Right ventricle myocardium superior (tissue), 1 donor: ENCODE results near the gene TMEM89. TPM values are rescaled to one million over a fixed set of nuclear protein-coding genes. Genes with fewer than 3 reads are reported as not detected.

ENCODE experiments used
- ATAC-seq: fragments of 200-7000 bp; cut with Tn5 transposase; one replicate; pipeline ENCODE4 v1.9.1; 2020; ENCODE audit warnings: mild to moderate bottlenecking; ENCODE audit not compliant: poor library complexity
- DNase-seq: peaks from one replicate; pipeline ENCODE4 v3.0.0-alpha.2; 2020
- intact Hi-C: fragments of 100-400 bp; cut with DNase I; formaldehyde crosslinking; loops from one replicate; pipeline ENCODE4 v1.11.2; 2022
- long read RNA-seq: library from polyadenylated mRNA; unstranded; transcript quantifications from one replicate; pipeline ENCODE4 v2.0.0, GENCODE V29; 2021
- total RNA-seq: library from RNA; stranded (reverse); fragmentation: NEBNext Ultra II Directional; extraction: Animal tissue kit (Norgen Biotek cat#: 25700); gene quantifications from one replicate; pipeline ENCODE4 v1.2.1, GENCODE V29; 2021
- donor health status: DM: no; HTN: yes; CAD: no; lungs with severe emphysema.

The TMEM89 gene
- not detected for total RNA-seq
- long read RNA-seq = 0 reads

DNA sequence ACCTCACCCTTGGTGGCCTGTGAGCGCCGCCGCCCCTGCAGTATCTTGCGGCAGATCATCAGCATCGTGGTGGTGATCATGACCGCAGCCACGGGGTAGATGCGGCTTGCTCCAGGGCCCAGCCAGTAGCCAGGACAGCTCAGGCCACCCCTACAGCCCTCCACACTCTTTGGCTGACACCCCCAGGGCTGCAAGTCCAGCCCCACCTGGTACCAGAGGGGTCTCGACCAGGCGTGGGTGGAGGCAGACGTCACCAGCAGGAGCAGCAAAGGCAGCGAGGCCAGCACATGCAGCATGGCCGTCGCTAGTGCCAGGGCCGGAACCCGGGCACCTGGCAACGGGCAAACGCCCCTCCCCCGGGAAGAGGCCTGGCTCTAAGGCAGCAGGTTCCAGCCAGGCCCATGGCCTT lies at the start of gene TMEM89:
TSS of gene TMEM89 (minus strand) at position 309 of the 409 bp plus-strand sequence. CDS start at position 296, 13 bp downstream.
- ATAC-seq = no peak
- intact Hi-C loops = no loop called here
- no peak for DNase-seq

DNA sequence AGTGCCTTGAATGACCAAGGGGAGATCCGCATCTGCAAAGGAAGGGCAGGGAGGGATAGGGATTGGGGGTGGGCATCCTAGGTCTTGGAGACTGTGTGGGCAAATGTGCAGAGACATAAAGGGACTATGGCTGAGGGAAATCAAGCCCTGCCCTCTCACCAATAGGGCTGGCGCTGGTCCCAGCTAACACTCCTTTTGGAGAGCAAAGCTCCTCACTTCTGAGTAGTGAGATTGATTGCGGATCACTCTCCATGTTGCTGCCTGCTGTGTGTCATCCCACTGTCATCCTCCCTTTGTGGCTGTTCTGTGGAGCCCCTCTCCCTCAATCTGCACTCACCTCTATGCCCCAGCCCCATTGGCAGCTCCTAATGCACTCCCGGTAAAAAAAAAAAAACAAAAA lies 43.4 kb upstream of the TMEM89 start:
- DNase-seq (no peak), ATAC-seq (no peak)
- intact Hi-C loops = no loop called here

- intact Hi-C loops = no loop called here
- DNase-seq = no peak
- no peak for ATAC-seq
Observed at GRCh38 chr3:48664313-48664644, 42.7 kb upstream of the TMEM89 start.

DNA sequence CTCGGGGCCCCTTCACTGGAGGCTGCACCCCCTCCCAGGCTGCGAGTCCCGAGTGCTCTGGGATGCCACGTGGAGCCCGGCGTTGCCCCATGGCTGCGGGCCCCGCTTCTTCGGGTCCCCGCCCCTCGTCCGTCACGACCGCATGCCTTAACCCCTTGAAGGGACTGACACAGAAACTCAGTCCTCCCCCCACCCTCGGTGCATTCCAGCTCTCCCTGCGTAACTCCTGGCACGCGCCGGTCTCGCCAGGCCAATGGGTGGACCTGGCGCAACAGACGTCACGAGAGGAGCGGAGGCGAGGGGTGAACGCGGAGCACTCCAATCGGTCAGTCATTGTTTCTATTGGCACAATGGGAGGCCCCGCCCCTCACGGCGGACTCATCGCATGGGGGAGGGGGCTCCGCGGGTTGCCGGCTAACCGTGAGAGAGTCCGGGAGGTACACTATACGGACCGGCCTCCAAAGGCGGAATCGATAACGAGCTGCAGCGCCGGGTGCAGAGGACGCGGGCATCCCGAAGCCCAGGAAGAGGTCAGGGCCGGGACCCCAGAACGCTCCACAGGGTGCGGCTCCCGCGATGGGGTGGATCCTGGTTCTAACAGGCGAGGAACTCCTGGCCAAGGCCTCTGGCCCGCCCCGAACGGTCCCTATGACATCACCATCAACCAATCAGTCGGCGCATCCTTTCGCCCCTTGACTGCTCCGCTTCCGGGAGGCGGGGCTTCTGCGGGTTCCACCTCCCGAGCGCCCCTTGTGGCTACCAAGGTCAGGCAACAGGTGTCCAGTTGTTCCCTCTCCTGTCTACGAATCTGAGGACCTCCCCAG lies 42.1 kb upstream of the TMEM89 start:
- intact Hi-C loops = no loop called here
- ATAC-seq (peak; percentile 82), DNase-seq (peak; percentile 94)

DNA sequence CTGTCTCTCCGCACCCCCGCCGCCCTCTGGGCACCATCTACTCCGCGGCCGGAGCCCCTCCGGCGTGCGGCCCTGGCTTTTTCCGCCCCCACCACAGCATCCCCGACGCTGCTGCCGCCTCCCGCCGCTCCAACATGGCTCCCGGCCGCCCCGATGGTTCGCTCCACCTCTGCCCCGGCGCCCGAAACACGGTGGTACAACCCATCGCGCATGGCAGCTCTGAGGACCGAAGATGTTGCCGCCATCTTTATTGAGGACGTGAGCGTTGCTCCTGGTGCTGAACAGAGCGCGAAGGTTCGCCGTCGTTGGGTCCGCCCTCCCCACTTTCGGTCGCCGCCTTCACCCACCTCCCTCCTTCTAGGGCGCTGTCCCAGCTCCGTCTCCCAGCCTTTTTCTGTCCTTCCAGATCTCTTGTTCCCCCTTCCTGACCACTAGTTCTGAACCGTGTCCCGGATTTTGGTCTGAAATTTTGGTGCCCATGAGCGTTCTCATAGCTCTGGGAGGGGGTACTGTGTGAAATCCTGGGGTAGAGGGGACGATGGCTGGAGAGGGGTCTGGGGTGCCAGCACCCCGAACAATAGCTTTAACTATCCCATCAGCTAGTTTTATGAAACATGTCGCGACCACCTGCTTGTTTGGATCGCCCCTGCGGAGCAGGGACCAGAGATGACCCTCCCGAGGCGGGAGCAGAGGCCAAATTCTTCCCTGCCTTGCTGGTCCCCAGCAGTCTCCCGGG lies 41.4 kb upstream of the TMEM89 start, which contains the start of gene CELSR3:
TSS of gene CELSR3 (minus strand) at position 134 of the 736 bp plus-strand sequence. CDS start 252 bp downstream, outside the sequence.
- DNase-seq (peak; percentile 71), ATAC-seq (peak; percentile 38)
- intact Hi-C loops = no loop called here

- intact Hi-C loops = no loop called here
Observed at GRCh38 chr3:48662145-48662752, 40.7 kb upstream of the TMEM89 start.

DNA sequence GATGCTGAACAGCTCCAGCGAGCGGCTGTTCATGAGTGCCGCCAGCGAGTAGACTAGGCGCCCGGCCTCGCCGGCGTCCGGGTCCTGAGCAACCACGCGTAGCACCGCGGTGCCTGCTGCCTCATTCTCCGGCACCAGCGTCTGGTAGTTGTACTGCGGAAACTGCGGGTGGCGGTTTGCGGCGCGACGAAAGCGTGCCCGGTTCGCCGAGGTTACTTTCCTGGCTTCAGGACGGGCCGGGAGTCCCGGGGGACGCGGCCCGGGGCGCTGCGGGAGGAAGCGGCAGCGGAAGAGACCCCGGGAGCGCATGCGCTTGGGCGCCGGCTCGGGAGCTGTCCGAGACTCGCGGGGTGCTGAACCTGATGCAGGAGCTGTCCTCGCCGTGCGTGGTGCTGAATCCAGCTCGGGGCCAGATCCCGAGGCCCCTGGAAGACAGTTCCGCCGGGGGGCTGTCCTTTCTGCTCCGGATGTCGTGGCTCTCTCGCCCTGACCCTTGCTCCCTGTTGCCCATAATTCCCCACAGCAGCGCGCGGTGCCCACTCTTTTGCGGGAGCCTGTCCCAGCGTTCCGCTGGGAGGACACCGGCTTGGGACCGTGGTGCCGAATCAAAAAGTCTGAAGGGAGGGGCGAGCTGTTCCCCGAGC lies 40.1 kb upstream of the TMEM89 start:
- DNase-seq = peak; percentile 79
- intact Hi-C loops = no loop called here
- peak; percentile 59 for ATAC-seq

More at GRCh38 chr3:48662145-48662752, 40.7 kb upstream of the TMEM89 start:
- DNase-seq (no peak), ATAC-seq (no peak)

DNA sequence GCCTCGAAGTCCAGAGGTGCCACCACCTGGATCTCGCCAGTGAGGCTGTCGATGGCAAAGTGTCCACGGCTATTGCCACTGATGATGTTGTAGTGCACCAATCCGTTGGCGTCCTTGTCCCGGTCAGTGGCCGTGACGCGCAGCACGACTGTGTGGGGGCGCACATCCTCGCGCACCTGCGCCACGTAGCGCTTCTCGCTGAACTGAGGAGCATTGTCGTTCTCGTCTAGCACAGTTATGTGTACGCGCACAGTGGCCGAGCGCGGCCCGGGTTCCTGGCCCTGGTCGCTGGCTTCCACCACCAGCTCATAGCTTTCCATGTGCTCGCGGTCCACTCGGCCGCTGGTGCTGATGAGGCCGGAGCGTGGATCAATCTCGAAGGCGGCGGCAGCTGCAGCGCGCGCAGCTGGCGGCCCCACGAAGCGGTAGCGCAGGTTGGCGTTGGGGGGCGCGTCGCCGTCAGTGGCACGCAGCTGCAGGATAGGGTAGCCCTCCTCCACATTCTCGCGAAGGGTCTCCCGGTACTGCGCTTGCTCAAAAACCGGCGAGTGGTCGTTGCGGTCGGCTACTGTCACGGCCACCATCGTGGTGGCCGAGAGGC lies 39.3 kb upstream of the TMEM89 start:
- ATAC-seq (no peak), DNase-seq (no peak)
- intact Hi-C loops = no loop called here

DNA sequence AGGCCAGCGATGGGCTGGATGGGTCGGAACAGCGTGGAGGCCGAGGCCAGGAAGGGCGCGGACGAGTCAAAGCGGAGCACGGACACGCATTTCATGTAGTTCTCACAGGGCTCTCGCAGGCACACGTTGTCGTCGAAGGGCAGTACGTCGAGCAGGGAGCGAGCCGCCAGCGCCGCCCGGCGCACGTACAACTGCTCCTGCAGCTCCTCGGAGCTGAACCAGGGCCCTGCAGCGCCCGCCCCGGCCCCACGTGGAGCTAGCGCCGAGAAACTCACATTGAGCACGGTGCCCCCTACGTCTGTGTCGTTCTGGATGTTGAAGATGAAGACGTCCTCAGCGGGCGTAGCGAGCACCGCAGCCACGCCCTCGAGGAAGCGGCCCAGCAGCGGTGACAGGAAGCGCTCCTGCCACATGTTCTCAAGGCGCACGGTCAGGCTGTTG lies 35.3 kb upstream of the TMEM89 start:
- DNase-seq = no peak
- intact Hi-C loops = no loop called here
- ATAC-seq = no peak

GRCh38 chr3:48656061-48656840 lies 34.7 kb upstream of the TMEM89 start:
- DNase-seq = peak; percentile 91
- peak; percentile 97 for ATAC-seq
- intact Hi-C loops = no loop called here

DNA sequence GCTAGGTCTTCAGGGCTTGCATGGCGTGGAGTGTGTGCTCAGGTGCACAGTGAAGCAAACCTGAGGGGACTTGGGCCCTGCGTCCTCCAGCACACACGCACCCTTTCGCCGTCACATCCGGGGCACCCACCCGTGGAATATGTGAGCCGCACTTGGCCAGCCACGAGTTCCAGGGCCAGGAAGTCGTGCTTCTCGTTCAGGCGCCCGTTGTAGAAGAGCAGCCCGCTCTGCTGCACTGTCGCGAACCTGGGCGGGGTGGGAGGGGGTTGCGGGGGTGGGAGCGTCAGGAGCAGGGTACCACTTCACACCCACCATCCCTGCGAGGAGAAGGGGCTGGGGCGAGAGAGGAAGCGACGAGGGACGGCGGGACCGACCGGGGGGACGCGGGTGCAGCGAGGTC lies 34.0 kb upstream of the TMEM89 start:
- intact Hi-C loops = no loop called here
- DNase-seq = no peak
- ATAC-seq = no peak

DNA sequence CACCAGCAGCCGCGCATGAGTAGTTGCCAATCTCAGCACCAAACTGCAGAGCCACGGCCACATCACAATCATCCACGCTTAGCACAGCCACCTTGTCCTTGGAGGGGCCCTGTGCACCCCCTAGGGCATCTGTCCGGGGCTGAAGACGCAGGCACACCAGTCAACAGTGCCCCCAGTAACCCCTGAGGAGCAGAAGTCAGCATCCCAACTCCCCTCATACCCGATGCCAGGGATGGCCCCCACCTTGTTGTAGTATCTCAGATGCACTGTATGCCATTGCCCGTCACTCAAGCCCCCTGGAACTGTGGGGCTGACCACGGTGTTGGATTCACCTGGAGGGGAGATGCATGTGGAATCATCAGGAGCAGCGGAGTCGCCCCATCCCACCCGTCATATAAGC lies 33.5 kb upstream of the TMEM89 start:
- intact Hi-C loops = no loop called here
- ATAC-seq = no peak
- no peak for DNase-seq

DNA sequence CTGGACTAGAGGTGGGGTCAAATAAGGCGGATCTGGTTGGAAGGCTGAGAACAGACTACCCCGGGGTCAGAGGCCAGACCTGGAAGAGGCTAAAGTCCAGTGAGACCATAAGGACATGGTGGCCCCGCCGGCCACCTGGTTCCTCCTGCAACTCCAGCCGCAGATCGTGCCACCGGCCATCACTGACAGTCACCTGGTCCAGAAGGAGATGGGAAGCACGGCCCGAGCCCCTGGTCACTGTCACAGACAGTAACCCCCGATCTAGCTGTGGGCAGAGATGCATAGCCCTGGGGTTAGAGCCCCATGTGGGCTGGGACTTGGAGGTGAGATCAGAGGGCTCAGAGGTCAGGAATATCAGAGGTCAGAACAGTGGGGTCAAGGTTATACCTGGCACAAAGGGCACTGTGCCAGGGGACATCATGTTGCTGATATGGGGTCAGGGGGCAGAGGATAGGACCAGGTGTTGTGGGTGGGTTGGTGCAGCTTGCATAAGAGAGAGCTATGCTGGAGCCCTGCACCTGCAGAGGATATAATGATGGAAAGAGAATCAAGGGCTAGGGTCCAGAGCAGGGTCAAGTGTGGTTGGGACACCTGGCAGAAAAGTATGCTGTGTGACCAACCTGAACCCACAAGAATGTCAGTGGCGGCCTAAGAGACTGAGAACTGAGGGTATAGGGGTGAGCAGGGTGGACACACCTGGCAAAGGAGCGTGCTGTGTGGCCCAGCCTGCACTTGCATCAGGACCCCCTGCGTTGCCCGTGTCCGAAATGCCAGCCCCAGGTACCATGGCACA lies 31.6 kb upstream of the TMEM89 start:
- no peak for DNase-seq
- intact Hi-C loops = no loop called here
- no peak for ATAC-seq

GRCh38 chr3:48651771-48652170 lies 30.2 kb upstream of the TMEM89 start:
- DNase-seq = no peak
- intact Hi-C loops = no loop called here
- no peak for ATAC-seq

GRCh38 chr3:48650723-48651122 lies 29.2 kb upstream of the TMEM89 start:
- ATAC-seq (no peak), DNase-seq (no peak)
- intact Hi-C loops = no loop called here

- no peak for ATAC-seq
- DNase-seq = no peak
- intact Hi-C loops = no loop called here
Observed at GRCh38 chr3:48648188-48648850, 26.8 kb upstream of the TMEM89 start.

- DNase-seq = no peak
- no peak for ATAC-seq
- intact Hi-C loops = no loop called here
Observed at GRCh38 chr3:48647714-48648113, 26.1 kb upstream of the TMEM89 start.
